Adrenal gland (tissue), 5 donors: ENCODE data around the gene CTDSP1.

ENCODE experiments used
- CTCF ChIP-seq, 6 experiments: fragments of 450-650 bp in 4 of 6; fragments of 200-600 bp in 2 of 6; sonication (generic) in 1 of 6; IDR thresholded peaks; 1 replicate in 5 of 6; 2 replicates in 1 of 6; pipeline versions ENCODE4 v1.5.1 to v1.8.0; 2016 to 2021; ENCODE audit warnings: antibody characterized with exemption in 6 of 6, mild to moderate bottlenecking in 2 of 6, moderate library complexity in 1 of 6
- POLR2A ChIP-seq, 2 donors: fragments of 450-650 bp; IDR thresholded peaks; one replicate each; pipeline ENCODE4 v1.6.1; 2017; ENCODE audit warnings: antibody characterized with exemption in 2 of 2, mild to moderate bottlenecking in 2 of 2, moderate library complexity in 1 of 2
- donor health status: DM: no; HTN: no; CAD: no.

GRCh38 chr2:218384975-218385374 is 14.7 kb upstream of the CTDSP1 start:
- TF ChIP-seq CTCF (IDR thresholded peaks at IDR 0.05) (no peak), POLR2A (IDR thresholded peaks at IDR 0.05) (no peak)
